ENCODE measurements around the gene STIMATE.

STIMATE gene

GRCh38 chr3:52923963-52924362 lies 26.6 kb upstream of the STIMATE start (continued):
- no peak for TF ChIP-seq ZBTB11 (tag by site-specific recombination; conservative IDR thresholded peaks at IDR 0.05; ENCODE audit: low read depth)
- TF ChIP-seq KLF1 (tag by site-specific recombination; IDR thresholded peaks at IDR 0.05) = no peak
- TF ChIP-seq ZNF658 (tag by site-specific recombination; IDR thresholded peaks at IDR 0.05) = no peak
- TF ChIP-seq ZNF175 (tag by site-specific recombination; IDR thresholded peaks at IDR 0.05) = no peak
- TF ChIP-seq ZNF416 (tag by site-specific recombination; IDR thresholded peaks at IDR 0.05) = no peak

- Histone ChIP-seq H3K27ac (ENCODE audit: extremely low read depth, low read depth, low read length) (no peak overlapping the region), H3K4me1 (ENCODE audit: control insufficient read depth, insufficient read depth, low read length) (no peaks in the 10 kb centered on the region), H3K36me3 (ENCODE audit: control insufficient read depth in 2 of 2, insufficient read depth in 1 of 2, low read length in 2 of 2) (peaks cover 0 to 48% of the 10 kb centered on the region in 2 experiments; a peak in 2 of 3 replicates), H3K9me3 (ENCODE audit: control insufficient read depth, insufficient read depth, low read depth, low read length) (no peaks in the 10 kb centered on the region), H3K4me3 (ENCODE audit: low read depth, low read length) (no peak overlapping the region)
- no peak for TF ChIP-seq GLIS1 (tag by site-specific recombination; IDR thresholded peaks at IDR 0.05)
- TF ChIP-seq ZNF48 (tag by site-specific recombination; IDR thresholded peaks at IDR 0.05) = no peak
- no peak for TF ChIP-seq CTCF (tag by site-specific recombination; IDR thresholded peaks at IDR 0.05)
- TF ChIP-seq ZSCAN30 (tag by site-specific recombination; IDR thresholded peaks at IDR 0.05) = no peak
- TF ChIP-seq ZBTB6 (tag by site-specific recombination; IDR thresholded peaks at IDR 0.05) = no peak
- TF ChIP-seq ZBTB10 (tag by site-specific recombination; IDR thresholded peaks at IDR 0.05) = no peak
- no peak for TF ChIP-seq ZNF621 (tag by site-specific recombination; IDR thresholded peaks at IDR 0.05)
- no peak for TF ChIP-seq ZNF19 (tag by site-specific recombination; IDR thresholded peaks at IDR 0.05; ENCODE audit: low read depth)
- no peak for TF ChIP-seq ZNF214 (tag by site-specific recombination; IDR thresholded peaks at IDR 0.05; ENCODE audit: borderline replicate concordance)
- ChIA-PET POLR2A (no interaction called here), CTCF (no interaction called here)
These were observed 23.5 kb upstream of the STIMATE start for GRCh38 chr3:52920841-52921240.

GRCh38 chr3:52917044-52917443 lies 19.7 kb upstream of the STIMATE start:
- CTCF ChIA-PET = no interaction called here

More at GRCh38 chr3:52917044-52917443, 19.7 kb upstream of the STIMATE start:
- no peak for TF ChIP-seq ZFP37 (tag by site-specific recombination; IDR thresholded peaks at IDR 0.05)
- TF ChIP-seq ZNF16 (tag by site-specific recombination; IDR thresholded peaks at IDR 0.05; ENCODE audit: low read depth) = no peak
- no peak for TF ChIP-seq SP2 (tag by site-specific recombination; IDR thresholded peaks at IDR 0.05)
- no peak for TF ChIP-seq ZNF514 (tag by site-specific recombination; IDR thresholded peaks at IDR 0.05)
- TF ChIP-seq ZSCAN16 (tag by site-specific recombination; IDR thresholded peaks at IDR 0.05) = no peak
- no peak for TF ChIP-seq ZNF398 (tag by site-specific recombination; IDR thresholded peaks at IDR 0.05)
- TF ChIP-seq ZNF426 (tag by site-specific recombination; IDR thresholded peaks at IDR 0.05) = no peak
- POLR2A ChIA-PET = no interaction called here
- Histone ChIP-seq H3K9me3 (ENCODE audit: control insufficient read depth, insufficient read depth, low read depth, low read length) (no peaks in the 10 kb centered on the region), H3K27ac (ENCODE audit: extremely low read depth, low read depth, low read length) (no peak overlapping the region), H3K4me1 (ENCODE audit: control insufficient read depth, insufficient read depth, low read length) (no peaks in the 10 kb centered on the region), H3K4me3 (ENCODE audit: low read depth, low read length) (no peak overlapping the region), H3K36me3 (ENCODE audit: control insufficient read depth in 2 of 2, insufficient read depth in 1 of 2, low read length in 2 of 2) (peaks cover 4 to 63% of the 10 kb centered on the region in 2 experiments; a peak in 2 of 3 replicates)

Data from HEK293 (cell line).